HG03045 (cell line): Measurements from ENCODE around the gene OR2B2.
A peak's percentile ranks its signal among the peaks of the same experiment; 100 is the strongest.

Experiments used
- ATAC-seq: cut with Tn5 transposase; IDR thresholded peaks from one replicate; pipeline ENCODE4 v1.9.1; 2021; ENCODE audit warnings: mild to moderate bottlenecking, moderate library complexity; ENCODE audit not compliant: unreplicated experiment

OR2B2 gene

DNA sequence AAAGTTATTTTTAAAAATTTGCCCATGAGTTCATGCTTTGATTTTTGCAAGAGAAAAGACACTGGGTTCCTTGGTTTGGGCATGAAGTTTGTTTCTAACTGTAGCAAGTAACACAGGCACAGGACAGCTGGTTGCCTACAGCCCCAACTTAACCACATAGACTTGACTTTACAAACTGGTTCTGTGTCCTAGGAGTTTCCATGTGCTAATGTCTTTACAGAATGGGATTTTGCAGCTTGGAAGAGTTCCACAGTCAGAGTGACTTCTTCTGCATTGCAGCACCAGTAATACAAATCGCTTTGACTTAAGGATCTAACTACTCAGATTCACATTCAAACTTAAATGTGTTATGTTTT lies 44.3 kb downstream of the OR2B2 start:
- ATAC-seq, result no peak

DNA sequence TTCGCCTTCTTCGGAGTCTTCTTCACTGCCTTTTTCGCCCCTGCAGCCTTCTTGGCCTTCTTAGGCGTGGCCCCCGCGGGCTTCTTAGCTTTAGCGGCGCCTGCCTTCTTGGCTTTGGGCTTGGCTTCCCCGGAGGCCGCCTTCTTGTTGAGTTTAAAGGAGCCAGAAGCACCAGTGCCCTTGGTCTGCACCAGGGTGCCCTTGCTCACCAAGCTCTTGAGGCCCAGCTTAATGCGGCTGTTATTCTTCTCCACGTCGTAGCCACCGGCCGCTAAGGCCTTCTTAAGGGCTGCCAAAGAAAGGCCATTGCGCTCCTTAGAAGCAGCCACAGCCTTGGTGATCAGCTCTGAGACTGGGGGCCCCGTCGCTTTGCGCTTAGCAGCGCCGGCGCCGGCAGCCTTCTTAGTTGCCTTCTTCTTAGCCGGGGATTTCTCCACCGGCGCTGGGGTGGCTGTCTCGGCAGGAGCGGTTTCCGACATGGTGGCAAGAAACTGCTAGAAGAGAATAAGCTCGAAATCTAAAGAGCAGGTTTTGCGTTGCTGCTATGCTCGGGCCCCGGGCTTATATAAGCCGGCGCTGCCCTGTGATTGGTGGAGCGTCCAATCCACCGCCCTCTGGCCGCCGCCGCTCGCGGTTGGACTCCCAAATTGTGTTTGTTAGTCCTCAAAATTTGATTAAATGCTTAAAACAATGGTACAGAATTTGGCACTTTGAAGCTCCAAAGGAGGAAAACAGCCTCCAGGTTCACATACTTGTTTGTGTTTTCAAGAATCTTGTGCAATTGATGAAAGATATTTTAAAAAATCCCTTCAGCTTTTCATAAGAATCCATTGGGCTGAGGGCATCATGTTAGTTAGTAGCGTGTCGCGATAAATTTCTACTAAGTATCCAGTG lies 44.9 kb downstream of the OR2B2 start:
- peak; percentile 21 for ATAC-seq

DNA sequence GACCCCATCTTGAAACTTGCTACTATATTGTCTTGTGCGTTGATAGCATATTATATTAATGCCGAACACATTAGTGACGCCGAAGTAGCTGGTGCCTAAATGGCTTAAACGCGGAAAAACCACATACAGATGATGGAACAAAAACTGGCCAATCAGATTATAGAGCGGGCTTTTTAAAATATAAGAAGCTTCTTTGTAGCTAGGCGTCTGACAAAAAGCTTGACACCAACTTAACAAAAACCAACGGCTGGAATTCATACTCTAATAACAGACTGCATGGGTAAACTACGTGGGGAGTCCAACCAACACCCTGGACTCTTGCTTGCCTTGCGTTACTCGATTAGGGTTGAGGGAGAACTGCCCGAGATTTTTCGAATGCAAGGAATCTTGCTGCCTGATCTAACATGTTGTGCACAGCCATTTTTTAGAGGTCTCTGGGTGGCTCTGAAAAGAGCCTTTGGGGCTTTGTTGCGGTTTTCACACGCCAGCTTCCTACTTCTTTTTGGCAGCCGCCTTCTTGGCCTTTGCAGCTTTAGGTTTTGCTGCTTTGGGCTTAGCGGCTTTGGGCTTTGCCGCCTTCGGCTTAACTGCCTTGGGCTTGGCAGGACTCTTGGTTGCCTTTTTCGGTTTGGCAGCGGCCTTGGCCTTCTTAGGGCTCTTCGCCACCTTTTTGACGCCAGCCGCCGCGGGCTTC lies 45.7 kb downstream of the OR2B2 start:
- peak; percentile 7 for ATAC-seq

DNA sequence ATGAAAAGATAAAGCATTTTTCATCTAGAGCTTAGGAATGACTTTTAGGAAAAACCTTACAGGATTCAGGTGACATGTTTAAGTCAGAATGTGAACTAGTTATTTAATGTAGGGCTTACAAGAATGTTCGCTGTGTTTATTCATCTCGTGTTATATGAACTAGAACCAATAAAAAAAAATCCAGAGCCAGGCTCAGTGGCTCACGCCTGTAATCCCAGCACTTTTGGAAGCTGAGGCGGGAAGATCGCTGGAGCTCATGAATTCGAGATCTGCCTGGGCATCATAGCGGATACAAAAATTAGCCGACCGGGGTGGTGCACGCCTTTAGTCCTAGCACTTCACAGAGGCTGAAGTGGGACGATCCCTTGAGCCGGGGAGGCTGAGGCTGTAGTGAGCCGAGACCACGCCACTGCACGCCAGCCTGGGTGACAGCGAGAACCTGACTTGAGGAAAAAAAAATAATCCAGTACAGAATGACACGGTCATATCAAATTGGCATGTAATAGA lies 46.3 kb downstream of the OR2B2 start:
- ATAC-seq, result peak; percentile 4

DNA sequence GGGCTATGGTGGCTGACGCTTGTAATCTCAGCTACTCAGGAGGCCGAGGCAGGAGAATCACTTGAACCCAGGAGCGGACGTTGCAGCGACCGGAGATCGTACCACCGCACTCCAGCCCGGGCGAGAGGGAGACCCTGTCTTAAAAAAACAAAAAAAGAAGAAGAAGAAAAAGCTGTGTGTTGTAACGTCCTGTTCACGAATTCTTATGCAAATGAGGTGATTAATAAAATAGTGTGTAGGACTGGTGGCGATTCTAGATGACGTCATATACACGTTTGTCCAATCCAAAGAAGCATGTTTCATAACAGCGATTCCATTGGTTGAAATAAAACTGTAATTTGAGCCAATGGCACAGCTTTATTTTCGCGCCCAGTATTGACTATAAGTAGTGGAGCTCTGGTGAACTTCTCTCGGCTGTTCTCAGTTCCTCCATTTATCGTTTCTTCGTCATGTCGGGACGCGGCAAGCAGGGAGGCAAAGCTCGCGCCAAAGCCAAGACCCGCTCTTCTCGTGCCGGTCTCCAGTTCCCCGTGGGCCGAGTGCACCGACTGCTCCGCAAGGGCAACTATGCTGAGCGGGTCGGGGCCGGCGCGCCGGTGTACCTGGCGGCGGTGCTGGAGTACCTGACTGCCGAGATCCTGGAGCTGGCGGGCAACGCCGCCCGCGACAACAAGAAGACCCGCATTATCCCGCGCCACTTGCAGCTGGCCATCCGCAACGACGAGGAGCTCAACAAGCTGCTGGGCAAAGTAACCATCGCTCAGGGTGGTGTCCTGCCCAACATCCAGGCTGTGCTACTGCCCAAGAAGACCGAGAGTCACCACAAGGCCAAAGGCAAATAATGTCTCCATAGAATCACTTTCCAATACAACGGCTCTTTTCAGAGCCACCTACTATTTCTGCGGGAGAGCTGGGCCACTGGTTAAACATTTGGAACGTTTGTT lies 47.0 kb downstream of the OR2B2 start:
- ATAC-seq, result peak; percentile 64

DNA sequence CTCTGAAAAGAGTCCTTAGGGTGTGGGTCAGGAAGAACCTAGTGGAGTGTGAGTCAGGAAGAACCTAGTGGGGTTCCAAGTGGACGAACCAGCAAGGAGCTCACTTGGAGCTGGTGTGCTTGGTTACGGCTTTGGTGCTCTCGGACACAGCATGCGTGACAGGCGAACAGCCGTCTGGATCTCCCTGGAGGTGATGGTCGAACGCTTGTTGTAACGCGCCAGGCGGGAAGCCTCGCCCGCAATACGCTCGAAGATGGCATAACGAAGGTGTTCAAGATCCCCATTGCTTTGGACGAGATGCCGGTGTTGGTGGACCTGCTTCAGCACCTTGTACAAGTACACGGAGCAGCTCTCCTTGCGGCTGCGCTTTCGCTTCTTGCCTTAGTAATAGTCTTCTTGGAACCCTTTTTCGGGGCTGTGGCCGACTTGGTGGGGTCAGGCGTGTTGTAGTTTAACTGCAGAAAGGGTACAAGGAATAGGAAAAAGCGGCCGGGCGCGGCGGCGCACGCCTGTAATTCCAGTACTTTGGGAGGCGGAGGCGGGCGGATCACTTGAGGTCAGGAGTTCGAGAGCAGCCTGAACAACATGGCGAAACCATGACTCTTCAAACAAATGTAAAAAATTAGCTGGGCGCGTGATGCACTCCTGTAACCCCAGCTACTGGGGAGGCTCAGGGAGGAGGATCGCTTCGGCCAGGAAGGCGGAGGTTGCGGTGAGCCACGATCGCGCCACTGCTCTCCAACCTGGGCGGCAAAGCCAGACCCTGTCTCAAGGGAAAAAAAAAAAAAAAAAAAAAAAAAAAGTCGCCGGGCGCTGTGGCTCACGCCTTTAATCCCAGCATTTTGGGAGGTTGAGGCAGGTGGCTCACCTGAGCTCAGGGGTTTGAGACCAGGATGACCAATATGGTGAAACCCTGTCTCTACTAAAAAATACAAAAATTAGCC lies 48.0 kb downstream of the OR2B2 start:
- ATAC-seq, result no peak

DNA sequence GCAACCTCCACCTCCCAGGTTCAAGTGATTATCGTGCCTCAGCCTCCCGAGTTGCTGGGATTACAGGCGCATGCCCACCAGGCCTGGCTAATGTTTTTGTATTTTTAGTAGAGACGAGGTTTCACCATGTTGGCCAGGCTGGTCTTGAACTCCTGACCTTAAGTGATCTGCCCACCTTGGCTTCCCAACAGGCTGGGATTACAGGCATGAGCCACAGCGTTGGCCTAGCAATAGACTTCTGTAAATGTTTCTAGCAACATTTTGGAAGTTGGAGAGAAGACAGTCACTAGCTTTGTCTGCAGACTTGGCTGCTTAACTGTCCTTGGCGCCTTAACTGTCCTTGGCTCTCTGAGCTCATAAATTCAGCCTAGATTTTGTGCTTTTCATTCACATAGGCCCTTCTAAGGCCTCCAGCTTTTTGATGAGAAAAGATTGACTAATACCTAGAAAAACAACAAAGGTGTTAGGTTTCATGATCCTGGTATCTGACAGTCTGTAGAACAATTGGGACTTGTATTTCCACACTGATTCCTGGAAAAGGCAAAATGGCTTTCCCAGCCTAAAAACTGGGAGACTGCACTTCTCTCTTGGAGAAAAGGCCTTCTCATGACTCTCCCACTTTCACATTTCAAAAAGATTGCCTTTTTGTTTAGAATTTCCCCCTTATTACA lies 49.7 kb downstream of the OR2B2 start:
- ATAC-seq, result no peak

DNA sequence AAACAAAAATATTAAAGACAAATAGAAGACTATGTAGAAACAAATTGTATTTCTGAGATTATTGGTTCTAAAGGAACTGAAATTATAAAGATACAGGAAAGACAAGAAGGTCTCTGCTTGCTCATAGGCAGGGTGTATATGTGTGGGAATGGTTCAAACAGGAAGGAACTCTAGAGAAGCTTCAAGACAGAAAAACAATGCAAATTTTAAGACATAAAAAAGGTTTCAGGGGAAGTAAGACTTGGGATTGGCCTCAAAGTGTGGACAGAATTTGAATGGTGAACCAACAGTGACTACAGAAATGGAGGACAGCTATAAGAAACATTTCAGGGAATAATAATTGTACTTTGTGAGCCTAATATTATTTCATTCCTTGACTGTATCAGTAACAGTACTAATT lies 50.3 kb downstream of the OR2B2 start:
- ATAC-seq, result no peak

DNA sequence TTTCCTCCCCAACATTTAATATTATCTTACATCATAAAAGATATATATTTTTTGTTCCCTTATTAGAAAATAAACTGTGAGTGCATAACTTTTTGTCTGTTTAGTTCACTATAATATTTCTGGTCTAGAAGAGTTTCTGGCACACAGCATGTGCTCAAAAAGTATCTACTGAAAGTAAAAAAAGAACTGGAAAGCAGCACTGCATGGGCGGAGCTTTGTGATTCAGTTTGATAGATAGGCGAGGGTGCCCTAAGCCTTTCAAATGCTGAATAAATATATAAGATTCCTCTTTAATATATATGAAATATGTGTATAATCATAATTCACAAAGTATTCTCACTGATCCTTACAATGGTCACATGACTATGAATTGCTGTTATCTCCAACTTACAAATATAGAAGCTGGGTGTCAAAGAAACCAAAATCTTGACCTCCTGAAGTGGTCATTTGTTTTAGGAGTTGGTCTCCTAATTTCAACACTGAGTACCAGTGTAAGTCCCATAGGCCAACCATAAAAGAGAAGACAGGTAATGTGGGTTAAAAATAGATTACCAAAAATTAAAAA lies 50.8 kb downstream of the OR2B2 start:
- ATAC-seq, result no peak
